KMS-11 (cell line): Measurements from ENCODE around the gene MYBPC2.
"Not testable (repeated sequence)": the region's sequence is repeated elsewhere in the genome, so short reads cannot be mapped to it uniquely, and the experiment has no call there.

ENCODE experiments used
- H2AFZ ChIP-seq: fragments of 200-600 bp; sonication (generic); 2 replicates; pipeline ENCODE4 v1.6.1; 2016; ENCODE audit warnings: antibody characterized with exemption, mixed run types, low read depth
- H3K27ac ChIP-seq: fragments of 200-600 bp; sonication (generic); 2 replicates; pipeline ENCODE4 v1.6.1; 2016; ENCODE audit warnings: mild to moderate bottlenecking, mixed run types
- H3K27me3 ChIP-seq: fragments of 200-600 bp; sonication (generic); 2 replicates; pipeline ENCODE4 v1.6.1; 2017; ENCODE audit warnings: mild to moderate bottlenecking, low read depth, mixed run types, moderate library complexity; ENCODE audit not compliant: insufficient read depth
- H3K36me3 ChIP-seq: fragments of 200-600 bp; sonication (generic); 2 replicates; pipeline ENCODE4 v1.6.1; 2017; ENCODE audit warnings: mild to moderate bottlenecking, mixed run types; ENCODE audit not compliant: insufficient read depth
- H3K4me1 ChIP-seq: fragments of 200-600 bp; sonication (generic); 2 replicates; pipeline ENCODE4 v1.6.1; 2016; ENCODE audit warnings: mild to moderate bottlenecking, low read depth, mixed run types; ENCODE audit not compliant: poor library complexity, severe bottlenecking
- H3K4me2 ChIP-seq: fragments of 200-600 bp; sonication (generic); 2 replicates; pipeline ENCODE4 v1.7.0; 2016; ENCODE audit warnings: mild to moderate bottlenecking, mixed run types
- H3K4me3 ChIP-seq: fragments of 200-600 bp; sonication (generic); IDR thresholded peaks from 2 replicates; pipeline ENCODE4 v1.6.1; 2017; ENCODE audit warnings: low read depth, low read length, mixed read lengths; ENCODE audit not compliant: insufficient read depth
- H3K79me2 ChIP-seq: fragments of 200-600 bp; sonication (generic); 2 replicates; pipeline ENCODE4 v1.6.1; 2016; ENCODE audit warnings: low read depth, mixed run types; ENCODE audit not compliant: insufficient read depth
- H3K9ac ChIP-seq: fragments of 200-600 bp; sonication (generic); 2 replicates; pipeline ENCODE4 v1.6.1; 2016; ENCODE audit warnings: mild to moderate bottlenecking, mixed run types
- H4K20me1 ChIP-seq: fragments of 200-600 bp; sonication (generic); 2 replicates; pipeline ENCODE4 v1.6.1; 2016; ENCODE audit warnings: mild to moderate bottlenecking, mixed run types; ENCODE audit not compliant: insufficient read depth
- CTCF ChIP-seq: fragments of 200-600 bp; sonication (generic); conservative IDR thresholded peaks from 2 replicates; pipeline ENCODE4 v1.6.1; 2017; ENCODE audit warnings: low read depth, mild to moderate bottlenecking, antibody characterized with exemption, low read length, moderate library complexity, mixed read lengths

MYBPC2 gene

DNA sequence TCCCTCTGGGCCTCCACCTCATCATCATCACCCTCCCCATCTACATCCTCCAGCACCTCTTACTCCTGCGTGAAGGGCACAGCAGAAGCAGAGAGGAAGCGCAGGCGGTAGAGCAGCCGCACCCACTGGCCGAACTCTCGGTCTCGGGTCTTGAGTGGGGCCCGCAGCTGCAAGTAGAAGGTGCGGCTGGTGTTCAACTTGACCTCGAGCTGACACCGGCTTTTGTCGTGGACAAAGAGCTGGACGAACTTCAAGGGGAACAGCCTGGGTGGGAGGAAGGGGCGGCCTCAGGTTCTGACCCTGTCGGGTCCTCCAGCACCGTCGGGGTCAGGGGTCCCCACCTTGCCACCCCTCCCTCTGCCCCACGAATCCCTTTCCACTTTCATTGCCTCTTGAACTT is 34.9 kb downstream of the MYBPC2 start:
- Histone ChIP-seq H3K36me3 (no peaks in the 10 kb centered on the region), H3K27me3 (peaks cover 59% of the 10 kb centered on the region), H3K9ac (no peak overlapping the region), H3K4me3 (no peak overlapping the region), H3K79me2 (no peaks in the 10 kb centered on the region), H3K27ac (no peak overlapping the region), H4K20me1 (no peaks in the 10 kb centered on the region), H3K4me2 (no peak overlapping the region), H3K4me1 (no peaks in the 10 kb centered on the region), H2AFZ (no peak overlapping the region)
- TF ChIP-seq CTCF, result no peak

- Histone ChIP-seq H3K27me3 (peaks cover 57% of the 10 kb centered on the region), H3K27ac (no peak overlapping the region), H3K4me3 (no peak overlapping the region), H3K4me1 (no peaks in the 10 kb centered on the region), H3K4me2 (no peak overlapping the region), H4K20me1 (no peaks in the 10 kb centered on the region), H3K9ac (no peak overlapping the region), H2AFZ (no peak overlapping the region), H3K36me3 (no peaks in the 10 kb centered on the region), H3K79me2 (no peaks in the 10 kb centered on the region)
- no peak for TF ChIP-seq CTCF
These were observed 36.1 kb downstream of the MYBPC2 start for GRCh38 chr19:50468818-50469217.

GRCh38 chr19:50473336-50473735 is 40.6 kb downstream of the MYBPC2 start:
- H4K20me1 ChIP-seq, H3K9ac ChIP-seq, H3K27ac ChIP-seq, H3K4me3 ChIP-seq, H3K36me3 ChIP-seq, H2AFZ ChIP-seq, H3K4me2 ChIP-seq, H3K4me1 ChIP-seq: not testable (repeated sequence)
- Histone ChIP-seq H3K79me2 (peaks cover 14% of the 10 kb centered on the region; the same call in 1 of the 2 replicates), H3K27me3 (peaks cover 24% of the 10 kb centered on the region)

- Histone ChIP-seq H3K36me3 (no peaks in the 10 kb centered on the region), H3K4me1 (peaks cover 5% of the 10 kb centered on the region), H3K79me2 (peaks cover 17% of the 10 kb centered on the region; the same call in 1 of the 2 replicates), H3K4me3 (no peak overlapping the region), H3K27me3 (peaks cover 10% of the 10 kb centered on the region), H3K27ac (no peak overlapping the region), H3K4me2 (no peak overlapping the region), H2AFZ (no peak overlapping the region), H4K20me1 (no peaks in the 10 kb centered on the region), H3K9ac (no peak overlapping the region)
- TF ChIP-seq CTCF, result no peak
These were observed 42.4 kb downstream of the MYBPC2 start for GRCh38 chr19:50475101-50475568.

GRCh38 chr19:50475736-50476223 is 43.1 kb downstream of the MYBPC2 start:
- Histone ChIP-seq H3K4me2 (no peak overlapping the region), H2AFZ (peak overlapping the region; percentile 86; the same call in 1 of the 2 replicates), H3K79me2 (peaks cover 17% of the 10 kb centered on the region; the same call in 1 of the 2 replicates), H3K4me3 (no peak overlapping the region), H4K20me1 (no peaks in the 10 kb centered on the region), H3K27ac (no peak overlapping the region; the same call in 1 of the 2 replicates), H3K27me3 (peaks cover 8% of the 10 kb centered on the region; the same call in 1 of the 2 replicates), H3K36me3 (no peaks in the 10 kb centered on the region), H3K4me1 (peaks cover 5% of the 10 kb centered on the region), H3K9ac (no peak overlapping the region)
- no peak for TF ChIP-seq CTCF
